ENCODE data around the gene DSCAML1. TPM values are rescaled to one million over a fixed set of nuclear protein-coding genes. Genes with fewer than 3 reads are reported as not detected.
A peak's percentile ranks its signal among the peaks of the same experiment; 100 is the strongest.

Gene DSCAML1
- total RNA-seq, 6 experiments from 2014 or later, result not detected

- H3K9me3 Mint-ChIP-seq, result no peaks in the 10 kb centered on the region
- H3K4me3 Mint-ChIP-seq, result no peak overlapping the region
- peaks cover 3% of the 10 kb centered on the region; the same call in 1 of the 2 replicates for H3K4me1 Mint-ChIP-seq (ENCODE audit: low read depth)
- TF ChIP-seq CTCF (IDR thresholded peaks at IDR 0.05), result no peak
- H3K36me3 Mint-ChIP-seq (ENCODE audit: low read depth), result no peaks in the 10 kb centered on the region
- no peak for DNase-seq
- peaks cover 40% of the 10 kb centered on the region for H3K27me3 Mint-ChIP-seq (ENCODE audit: insufficient read depth)
- H3K27ac Mint-ChIP-seq, result no peak overlapping the region
Observed at GRCh38 chr11:117444256-117444655, 352.8 kb downstream of the DSCAML1 start.

GRCh38 chr11:117443266-117444186 is 353.5 kb downstream of the DSCAML1 start:
- no peaks in the 10 kb centered on the region for H3K4me1 Mint-ChIP-seq (ENCODE audit: low read depth)
- TF ChIP-seq CTCF (IDR thresholded peaks at IDR 0.05), result peak; percentile 63
- H3K36me3 Mint-ChIP-seq (ENCODE audit: low read depth), result no peaks in the 10 kb centered on the region
- peak; percentile 12 for DNase-seq
- H3K4me3 Mint-ChIP-seq, result no peak overlapping the region
- no peaks in the 10 kb centered on the region for H3K9me3 Mint-ChIP-seq
- no peak overlapping the region for H3K27ac Mint-ChIP-seq
- H3K27me3 Mint-ChIP-seq (ENCODE audit: insufficient read depth), result peaks cover 43% of the 10 kb centered on the region

DNA sequence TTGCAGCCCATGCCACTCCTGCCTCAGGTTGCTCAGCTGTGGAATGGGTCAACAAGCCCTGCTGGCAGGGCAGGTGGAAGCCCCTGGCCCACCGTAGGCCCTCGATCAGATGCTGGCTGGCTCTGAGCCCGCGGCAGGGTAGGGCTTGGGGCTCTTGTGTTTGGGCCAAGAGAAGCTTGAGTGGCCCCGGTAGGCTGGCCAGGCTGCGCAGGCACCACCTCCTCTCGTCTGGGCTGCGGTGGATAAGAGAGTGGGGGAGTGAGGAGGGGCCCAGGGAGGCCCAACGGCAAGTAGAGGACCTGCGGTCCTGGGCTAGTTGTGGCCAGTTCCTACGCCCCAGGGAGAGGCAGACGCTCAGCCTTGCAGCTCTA is 354.2 kb downstream of the DSCAML1 start:
- TF ChIP-seq CTCF (IDR thresholded peaks at IDR 0.05), result no peak
- H3K36me3 Mint-ChIP-seq (ENCODE audit: low read depth), result no peaks in the 10 kb centered on the region
- H3K4me3 Mint-ChIP-seq, result no peak overlapping the region
- H3K9me3 Mint-ChIP-seq, result no peaks in the 10 kb centered on the region
- no peak for DNase-seq
- no peak overlapping the region for H3K27ac Mint-ChIP-seq
- H3K4me1 Mint-ChIP-seq (ENCODE audit: low read depth), result no peaks in the 10 kb centered on the region
- H3K27me3 Mint-ChIP-seq (ENCODE audit: insufficient read depth), result peaks cover 41% of the 10 kb centered on the region

- no peaks in the 10 kb centered on the region for H3K4me1 Mint-ChIP-seq (ENCODE audit: low read depth)
- no peak for TF ChIP-seq CTCF (IDR thresholded peaks at IDR 0.05)
- peaks cover 38% of the 10 kb centered on the region for H3K27me3 Mint-ChIP-seq (ENCODE audit: insufficient read depth)
- H3K27ac Mint-ChIP-seq, result no peak overlapping the region
- H3K4me3 Mint-ChIP-seq, result no peak overlapping the region
- H3K9me3 Mint-ChIP-seq, result no peaks in the 10 kb centered on the region
- H3K36me3 Mint-ChIP-seq (ENCODE audit: low read depth), result no peaks in the 10 kb centered on the region
- no peak for DNase-seq
Observed at GRCh38 chr11:117442049-117442868, 354.8 kb downstream of the DSCAML1 start.

- Mint-ChIP-seq H3K4me3 (no peak overlapping the region), H3K27me3 (ENCODE audit: insufficient read depth) (peaks cover 43% of the 10 kb centered on the region), H3K4me1 (ENCODE audit: low read depth) (no peaks in the 10 kb centered on the region), H3K36me3 (ENCODE audit: low read depth) (no peaks in the 10 kb centered on the region), H3K9me3 (no peaks in the 10 kb centered on the region), H3K27ac (no peak overlapping the region)
- no peak for TF ChIP-seq CTCF (IDR thresholded peaks at IDR 0.05)
- DNase-seq, result no peak
Observed at GRCh38 chr11:117441146-117441975, 355.7 kb downstream of the DSCAML1 start.
